Upper lobe of right lung (tissue), 1 donor: ENCODE data around the gene PKM. TPM values are rescaled to one million over a fixed set of nuclear protein-coding genes. Genes with fewer than 3 reads are reported as not detected.

ENCODE experiments used
- total RNA-seq: library from RNA; stranded (reverse); fragmentation: NEBNext Ultra II Directional; extraction: Animal tissue kit (Norgen Biotek cat#: 25700); gene quantifications from one replicate; pipeline ENCODE4 v1.2.1, GENCODE V29; 2021
- donor health status: DM: no; HTN: yes; CAD: no; lungs with severe emphysema.

PKM gene
- total RNA-seq, 1 donor from 2014 or later, result 426 TPM

Other genes starting within 250 kb of the PKM start
- gene MYO9A, start 113.0 kb downstream of the PKM start, total RNA-seq, result 82.5 TPM
- 3.3 TPM for gene SENP8, start 112.8 kb downstream of the PKM start, total RNA-seq
- gene GRAMD2A, start 33.4 kb downstream of the PKM start, total RNA-seq, result 27.4 TPM
- 87.9 TPM for gene PARP6, start 41.4 kb upstream of the PKM start, total RNA-seq
- 5.4 TPM for gene CELF6, start 89.0 kb upstream of the PKM start, total RNA-seq
- gene HEXA, start 144.8 kb upstream of the PKM start, total RNA-seq, result 185 TPM
- not detected for gene TMEM202, start 167.1 kb upstream of the PKM start, total RNA-seq
- 159 TPM for gene ARIH1, start 243.1 kb upstream of the PKM start, total RNA-seq